SU-DHL-6 (cell line): ENCODE results near the gene NOB1.

ENCODE experiments used
- H2AFZ ChIP-seq: fragments of 200-600 bp; sonication (generic); 2 replicates; pipeline ENCODE4 v1.6.1; 2014; ENCODE audit warnings: low read depth, mild to moderate bottlenecking, moderate library complexity, mixed read lengths, antibody characterized with exemption, low read length; ENCODE audit not compliant: severe bottlenecking
- H3F3A ChIP-seq: fragments of 200-600 bp; shearing (Covaris generic); 2 replicates; pipeline ENCODE4 v1.6.0; 2016; ENCODE audit warnings: antibody characterized with exemption, mild to moderate bottlenecking; ENCODE audit not compliant: insufficient read depth
- H3K27ac ChIP-seq: fragments of 200-600 bp; sonication (generic); 2 replicates; pipeline ENCODE4 v1.5.1; 2016; ENCODE audit warnings: low read depth, mild to moderate bottlenecking, low read length, moderate library complexity, mixed read lengths
- H3K27me3 ChIP-seq: fragments of 200-600 bp; sonication (generic), shearing (Covaris generic); 2 replicates; pipeline ENCODE4 v1.6.0; 2014; ENCODE audit warnings: mild to moderate bottlenecking, low read length
- H3K36me3 ChIP-seq: fragments of 200-600 bp; sonication (generic); 2 replicates; pipeline ENCODE4 v1.6.1; 2014; ENCODE audit warnings: mild to moderate bottlenecking, low read length, mixed read lengths
- H3K4me2 ChIP-seq: fragments of 300-600, 200-600 bp; shearing (Covaris generic), sonication (generic); 2 replicates; pipeline ENCODE4 v1.6.0; 2014; ENCODE audit warnings: low read length, low read depth, mild to moderate bottlenecking; ENCODE audit not compliant: poor library complexity, severe bottlenecking
- H3K4me3 ChIP-seq: fragments of 200-600 bp; sonication (generic); 2 replicates; pipeline ENCODE4 v1.5.1; 2014; ENCODE audit warnings: antibody characterized with exemption, low read length, mild to moderate bottlenecking, mixed read lengths; ENCODE audit not compliant: insufficient read depth, poor library complexity, severe bottlenecking
- H3K79me2 ChIP-seq: fragments of 200-600 bp; sonication (generic); 2 replicates; pipeline ENCODE4 v1.6.1; 2014; ENCODE audit warnings: mild to moderate bottlenecking, low read length, moderate library complexity; ENCODE audit not compliant: insufficient read depth
- H3K9ac ChIP-seq: fragments of 200-600 bp; sonication (generic); 2 replicates; pipeline ENCODE4 v1.7.0; 2014; ENCODE audit warnings: mild to moderate bottlenecking, low read length
- H3K9me2 ChIP-seq: fragments of 200-600 bp; sonication (generic); replicated peaks from 2 replicates; pipeline ENCODE4 v1.6.1; 2014; ENCODE audit warnings: low read length; ENCODE audit not compliant: insufficient read depth
- H3K9me3 ChIP-seq: fragments of 200-600 bp; sonication (generic); 2 replicates; pipeline ENCODE4 v1.6.1; 2014; ENCODE audit warnings: low read length, mixed read lengths; ENCODE audit not compliant: insufficient read depth
- H4K20me1 ChIP-seq: fragments of 200-600 bp; sonication (generic); 2 replicates; pipeline ENCODE4 v1.6.1; 2014; ENCODE audit warnings: low read depth, mild to moderate bottlenecking, antibody characterized with exemption, low read length, moderate library complexity, mixed read lengths
- CTCF ChIP-seq: fragments of 200-600 bp; sonication (generic); IDR thresholded peaks from one replicate; pipeline ENCODE4 v1.5.1; 2017; ENCODE audit warnings: antibody characterized with exemption, mild to moderate bottlenecking, low read length, moderate library complexity; ENCODE audit not compliant: insufficient read depth, poor library complexity, severe bottlenecking
- EZH2phosphoT487 ChIP-seq: fragments of 200-600 bp; sonication (generic), shearing (Covaris generic); conservative IDR thresholded peaks from 2 replicates; pipeline ENCODE4 v1.6.1; 2018; ENCODE audit warnings: mild to moderate bottlenecking, antibody characterized with exemption, low read length, moderate library complexity, mixed read lengths

NOB1 gene

DNA sequence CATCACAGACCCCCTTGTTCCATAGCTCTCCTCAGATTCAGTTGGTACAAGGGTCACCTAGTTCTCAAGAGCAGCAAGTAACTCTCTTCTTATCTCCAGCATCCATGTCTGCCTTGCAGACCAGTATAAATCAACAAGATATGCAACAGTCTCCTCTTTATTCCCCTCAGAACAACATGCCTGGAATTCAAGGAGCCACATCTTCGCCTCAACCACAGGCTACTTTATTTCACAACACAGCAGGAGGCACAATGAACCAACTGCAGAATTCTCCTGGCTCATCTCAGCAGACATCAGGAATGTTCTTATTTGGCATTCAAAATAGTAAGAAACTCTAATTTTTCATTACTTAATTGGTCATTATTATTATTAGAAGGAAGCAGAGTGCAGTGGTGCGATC, 60.8 kb downstream of the NOB1 start:
- Histone ChIP-seq H3K9me3 (no peaks in the 10 kb centered on the region), H3K27me3 (no peaks in the 10 kb centered on the region), H2AFZ (no peak overlapping the region), H3K79me2 (no peaks in the 10 kb centered on the region), H3F3A (peaks cover 9% of the 10 kb centered on the region; the same call in 1 of the 2 replicates), H4K20me1 (no peaks in the 10 kb centered on the region; the same call in 1 of the 2 replicates), H3K4me2 (no peak overlapping the region), H3K9ac (no peak overlapping the region), H3K36me3 (peaks cover 17% of the 10 kb centered on the region; the same call in 1 of the 2 replicates), H3K27ac (no peak overlapping the region), H3K4me3 (no peak overlapping the region), H3K9me2 (no peaks in the 10 kb centered on the region)
- no peak for TF ChIP-seq CTCF
- TF ChIP-seq EZH2phosphoT487, result no peak

DNA sequence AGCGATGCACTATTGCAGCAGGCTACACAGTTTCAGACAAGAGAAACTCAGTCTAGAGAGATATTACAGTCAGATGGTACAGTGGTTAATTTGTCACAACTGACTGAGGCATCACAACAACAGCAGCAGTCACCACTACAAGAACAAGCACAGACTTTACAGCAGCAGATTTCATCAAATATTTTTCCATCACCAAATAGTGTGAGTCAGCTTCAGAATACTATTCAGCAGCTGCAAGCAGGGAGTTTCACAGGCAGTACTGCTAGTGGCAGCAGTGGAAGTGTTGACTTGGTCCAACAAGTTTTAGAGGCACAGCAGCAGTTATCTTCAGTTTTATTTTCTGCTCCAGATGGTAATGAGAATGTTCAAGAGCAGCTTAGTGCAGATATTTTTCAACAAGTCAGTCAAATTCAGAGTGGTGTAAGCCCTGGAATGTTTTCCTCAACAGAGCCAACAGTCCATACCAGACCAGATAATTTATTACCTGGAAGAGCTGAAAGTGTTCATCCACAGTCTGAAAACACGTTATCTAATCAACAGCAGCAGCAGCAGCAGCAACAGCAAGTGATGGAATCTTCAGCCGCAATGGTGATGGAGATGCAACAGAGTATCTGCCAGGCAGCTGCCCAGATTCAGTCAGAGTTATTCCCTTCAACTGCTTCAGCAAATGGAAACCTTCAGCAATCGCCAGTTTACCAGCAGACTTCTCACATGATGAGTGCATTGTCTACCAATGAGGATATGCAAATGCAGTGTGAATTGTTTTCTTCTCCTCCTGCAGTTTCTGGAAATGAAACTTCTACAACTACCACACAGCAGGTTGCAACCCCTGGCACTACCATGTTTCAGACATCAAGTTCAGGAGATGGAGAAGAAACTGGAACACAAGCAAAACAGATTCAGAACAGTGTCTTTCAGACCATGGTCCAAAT, 62.5 kb downstream of the NOB1 start:
- Histone ChIP-seq H2AFZ (no peak overlapping the region), H3K79me2 (no peaks in the 10 kb centered on the region), H3K4me2 (no peak overlapping the region), H3K9me2 (no peaks in the 10 kb centered on the region), H4K20me1 (no peaks in the 10 kb centered on the region), H3K36me3 (peaks cover 15% of the 10 kb centered on the region; the same call in 1 of the 2 replicates), H3K27me3 (no peaks in the 10 kb centered on the region), H3F3A (peaks cover 9% of the 10 kb centered on the region; the same call in 1 of the 2 replicates), H3K4me3 (no peak overlapping the region), H3K27ac (no peak overlapping the region), H3K9ac (no peak overlapping the region), H3K9me3 (no peaks in the 10 kb centered on the region)
- no peak for TF ChIP-seq CTCF
- TF ChIP-seq EZH2phosphoT487, result no peak
